HG02759 (cell line): ENCODE measurements around the gene CHTOP.
"Not testable (repeated sequence)": the region's sequence is repeated elsewhere in the genome, so short reads cannot be mapped to it uniquely, and the experiment has no call there.

Experiments used
- ATAC-seq: cut with Tn5 transposase; IDR thresholded peaks from one replicate; pipeline ENCODE4 v1.9.1; 2021; ENCODE audit warnings: mild to moderate bottlenecking, moderate library complexity; ENCODE audit not compliant: unreplicated experiment

CHTOP gene

GRCh38 chr1:153659175-153659534, 25.3 kb downstream of the CHTOP start:
- no peak for ATAC-seq

DNA sequence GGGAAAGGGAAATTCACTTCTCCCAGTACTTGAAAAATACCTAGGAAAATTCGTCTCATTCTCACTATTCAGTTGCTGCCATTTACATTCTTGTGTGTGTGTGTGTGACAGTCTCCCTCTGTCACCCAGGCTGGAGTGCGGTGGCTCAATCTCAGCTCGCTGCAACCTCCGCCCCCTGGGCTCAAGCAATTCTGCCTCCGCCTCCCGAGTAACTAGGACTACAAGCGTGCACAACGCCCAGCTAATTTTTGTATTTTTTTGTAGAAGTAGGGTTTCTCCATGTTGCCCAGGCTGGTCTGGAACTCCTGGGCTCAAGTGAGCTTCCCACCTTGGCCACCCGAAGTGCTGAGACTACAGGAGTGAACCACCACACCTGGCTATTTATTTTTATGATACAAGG, 25.8 kb downstream of the CHTOP start:
- ATAC-seq, result no peak

- ATAC-seq, result no peak
These were observed 27.3 kb downstream of the CHTOP start for GRCh38 chr1:153661111-153661708.

- no peak for ATAC-seq
These were observed 28.4 kb downstream of the CHTOP start for GRCh38 chr1:153662269-153662668.

- ATAC-seq, result no peak
These were observed 29.3 kb downstream of the CHTOP start for GRCh38 chr1:153663211-153663610.

- ATAC-seq, result no peak
These were observed 33.6 kb downstream of the CHTOP start for GRCh38 chr1:153667439-153667838.

DNA sequence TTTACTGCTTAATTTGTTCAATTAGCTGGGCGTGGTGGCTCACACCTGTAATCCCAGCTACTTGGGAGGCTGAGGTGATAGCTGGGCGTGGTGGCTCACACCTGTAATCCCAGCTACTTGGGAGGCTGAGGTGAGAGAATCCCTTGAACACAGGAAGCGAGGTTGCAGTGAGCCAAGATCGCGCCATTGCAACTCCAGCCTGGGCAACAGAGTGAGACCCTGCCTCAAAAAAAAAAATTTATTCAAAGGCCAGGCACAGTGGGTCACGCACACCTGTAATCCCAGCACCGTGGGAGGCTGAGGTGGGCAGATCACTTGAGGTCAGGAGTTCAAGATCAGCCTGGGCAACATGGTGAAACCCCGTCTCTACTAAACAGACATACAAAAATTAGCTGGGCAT, 34.8 kb downstream of the CHTOP start:
- not testable (repeated sequence) for ATAC-seq

GRCh38 chr1:153669606-153670005, 35.7 kb downstream of the CHTOP start:
- no peak for ATAC-seq

DNA sequence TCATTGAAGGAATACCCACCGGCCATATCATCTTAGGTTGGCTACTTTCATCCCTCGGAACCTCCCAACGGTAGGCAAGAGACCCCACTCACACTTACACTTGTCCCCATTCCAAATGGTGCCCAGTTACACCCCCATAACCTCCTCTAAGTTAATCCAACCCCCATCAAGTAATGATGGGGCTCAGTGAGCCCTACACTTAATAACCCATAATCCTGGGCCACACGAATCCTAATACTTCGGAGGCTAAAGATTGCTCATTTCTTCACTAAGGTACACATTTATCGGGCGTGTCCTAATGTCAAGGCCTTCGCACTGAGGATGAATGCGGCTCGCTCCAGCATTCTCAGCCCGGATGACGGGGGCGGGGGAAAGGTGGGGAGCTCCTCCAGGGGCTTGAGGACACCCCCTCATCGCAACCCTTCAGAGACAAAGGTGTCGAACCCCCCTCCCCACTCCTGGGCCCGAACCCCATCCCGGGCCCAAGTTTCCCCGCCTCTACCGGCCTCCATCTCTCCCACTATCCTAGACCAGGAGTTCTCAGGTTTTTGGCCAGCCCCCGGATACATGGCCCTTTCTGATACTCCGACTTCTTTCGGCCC, 36.5 kb downstream of the CHTOP start:
- ATAC-seq, result no peak

GRCh38 chr1:153670859-153671627, 37.2 kb downstream of the CHTOP start, which contains the start of gene ILF2:
ILF2 (minus strand) TSS chr1:153670993; CDS start chr1:153670922, 71 bp downstream.
- peak; percentile 89 for ATAC-seq

DNA sequence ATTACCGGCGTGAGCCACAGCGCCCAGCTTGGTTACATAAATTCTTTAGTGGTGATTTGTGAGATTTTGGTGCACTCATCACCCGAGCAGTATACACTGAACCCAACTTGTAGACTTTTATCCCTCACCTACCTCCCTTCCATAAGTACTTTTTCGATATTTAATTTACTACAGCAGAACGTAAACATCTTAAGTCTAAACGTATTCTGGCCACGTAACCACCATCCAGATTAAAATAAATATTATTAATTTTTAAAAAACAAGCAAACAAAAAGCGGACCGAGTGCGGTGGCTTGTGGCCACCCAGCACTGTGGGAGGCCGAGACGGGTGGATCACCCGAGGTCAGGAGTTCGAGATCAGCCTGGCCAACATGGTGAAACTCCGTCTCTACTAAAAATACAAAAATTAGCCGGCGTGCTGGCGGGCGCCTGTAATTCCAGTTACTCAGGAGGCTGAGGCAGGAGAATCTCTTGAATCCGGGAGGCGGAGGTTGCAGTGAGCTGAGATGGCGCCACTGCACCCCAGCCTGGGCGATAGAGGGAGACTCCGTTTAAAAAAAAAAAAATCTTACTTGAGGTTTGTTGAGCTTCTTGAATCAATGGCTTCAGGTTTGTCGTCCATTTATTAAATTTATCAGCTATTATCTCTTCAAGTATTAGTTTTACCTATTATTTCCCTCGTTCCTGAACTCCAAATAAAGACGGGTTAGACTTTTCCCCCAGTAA, 37.9 kb downstream of the CHTOP start:
- ATAC-seq, result not testable (repeated sequence)

- ATAC-seq, result no peak
These were observed 39.6 kb downstream of the CHTOP start for GRCh38 chr1:153673511-153673910.

- ATAC-seq, result no peak
These were observed 44.1 kb downstream of the CHTOP start for GRCh38 chr1:153677718-153678518.

DNA sequence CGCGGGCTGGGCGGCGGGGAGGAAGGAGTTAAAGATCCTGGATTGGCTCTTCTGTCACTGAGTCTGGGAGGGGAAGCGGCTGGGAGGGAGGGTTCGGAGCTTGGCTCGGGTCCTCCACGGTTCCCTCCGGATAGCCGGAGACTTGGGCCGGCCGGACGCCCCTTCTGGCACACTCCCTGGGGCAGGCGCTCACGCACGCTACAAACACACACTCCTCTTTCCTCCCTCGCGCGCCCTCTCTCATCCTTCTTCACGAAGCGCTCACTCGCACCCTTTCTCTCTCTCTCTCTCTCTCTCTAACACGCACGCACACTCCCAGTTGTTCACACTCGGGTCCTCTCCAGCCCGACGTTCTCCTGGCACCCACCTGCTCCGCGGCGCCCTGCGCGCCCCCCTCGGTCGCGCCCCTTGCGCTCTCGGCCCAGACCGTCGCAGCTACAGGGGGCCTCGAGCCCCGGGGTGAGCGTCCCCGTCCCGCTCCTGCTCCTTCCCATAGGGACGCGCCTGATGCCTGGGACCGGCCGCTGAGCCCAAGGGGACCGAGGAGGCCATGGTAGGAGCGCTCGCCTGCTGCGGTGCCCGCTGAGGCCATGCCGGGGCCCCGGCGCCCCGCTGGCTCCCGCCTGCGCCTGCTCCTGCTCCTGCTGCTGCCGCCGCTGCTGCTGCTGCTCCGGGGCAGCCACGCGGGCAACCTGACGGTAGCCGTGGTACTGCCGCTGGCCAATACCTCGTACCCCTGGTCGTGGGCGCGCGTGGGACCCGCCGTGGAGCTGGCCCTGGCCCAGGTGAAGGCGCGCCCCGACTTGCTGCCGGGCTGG, 44.9 kb downstream of the CHTOP start, which contains the start of gene NPR1:
NPR1 (plus strand) TSS at position 170 of the 818 bp plus-strand sequence; CDS start at position 591, 421 bp downstream.
- ATAC-seq, result no peak

- no peak for ATAC-seq
These were observed 45.7 kb downstream of the CHTOP start for GRCh38 chr1:153679337-153680119.

DNA sequence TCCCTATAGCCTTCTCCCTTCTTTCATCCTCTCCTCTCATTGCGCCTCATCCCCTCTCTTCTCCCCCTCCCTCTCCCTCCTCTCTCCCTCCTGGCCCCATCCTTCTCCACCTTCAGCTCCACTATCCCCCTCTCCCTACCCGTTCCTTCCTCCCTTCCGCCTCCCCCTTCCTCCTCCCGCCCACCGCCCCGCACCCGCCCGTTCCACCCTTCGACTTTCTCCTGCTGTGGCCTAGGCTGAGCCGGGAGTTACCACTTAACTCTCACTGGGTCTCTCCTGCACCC, 46.2 kb downstream of the CHTOP start:
- ATAC-seq, result no peak

DNA sequence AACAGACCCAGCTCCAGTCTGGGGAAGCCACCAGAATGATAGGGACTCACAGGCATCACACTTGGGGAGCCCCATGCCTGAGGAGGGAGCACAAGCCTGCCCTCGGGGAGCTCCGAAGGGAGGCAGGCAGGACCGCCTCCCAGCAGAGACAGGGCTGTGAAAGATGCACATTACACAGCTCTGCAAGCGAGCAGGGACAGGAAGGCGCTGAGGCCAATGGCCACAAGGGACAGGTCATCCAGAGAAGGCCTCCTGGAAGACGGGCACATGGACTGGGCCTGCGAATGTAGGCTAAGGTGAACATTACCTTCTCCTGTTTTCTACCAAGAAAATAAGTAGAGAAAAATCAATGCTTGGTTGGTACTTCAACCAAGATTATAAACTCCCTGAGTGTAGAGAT, 48.9 kb downstream of the CHTOP start:
- ATAC-seq, result no peak

GRCh38 chr1:153683854-153684253, 50.0 kb downstream of the CHTOP start:
- no peak for ATAC-seq

DNA sequence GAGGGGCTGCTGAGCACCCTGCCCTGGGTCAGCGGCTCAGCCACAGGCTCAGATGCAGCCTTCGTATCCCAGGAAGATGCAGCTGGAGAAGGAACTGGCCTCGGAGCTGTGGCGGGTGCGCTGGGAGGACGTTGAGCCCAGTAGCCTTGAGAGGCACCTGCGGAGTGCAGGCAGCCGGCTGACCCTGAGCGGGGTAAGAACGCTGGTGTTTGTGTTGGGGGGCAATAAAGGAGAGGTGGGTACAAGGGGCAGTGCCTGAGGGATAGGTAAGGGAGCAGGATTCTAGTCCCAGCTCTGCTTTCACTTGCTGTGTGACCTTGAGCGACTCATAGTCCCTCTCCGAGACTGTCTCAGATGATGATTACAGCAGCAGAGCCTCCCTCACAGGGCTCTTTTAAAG, 51.0 kb downstream of the CHTOP start:
- no peak for ATAC-seq
